Ishikawa (cell line): ENCODE results near the gene SLC25A41.
A peak's percentile ranks its signal among the peaks of the same experiment; 100 is the strongest.

ENCODE experiments used
- CEBPB ChIP-seq: IDR thresholded peaks from 2 replicates; pipeline ENCODE4 v1.6.1; 2012
- CREB1 ChIP-seq: IDR thresholded peaks from 2 replicates; pipeline ENCODE4 v1.6.1; 2012; ENCODE audit warnings: low read depth
- EGR1 ChIP-seq: IDR thresholded peaks from 2 replicates; pipeline ENCODE4 v1.6.1; 2012
- EP300 ChIP-seq: IDR thresholded peaks from 2 replicates; pipeline ENCODE4 v1.6.1; 2012; ENCODE audit warnings: borderline replicate concordance
- FOXM1 ChIP-seq: IDR thresholded peaks from 2 replicates; pipeline ENCODE4 v1.6.1; 2012; ENCODE audit warnings: low read depth, borderline replicate concordance
- MAX ChIP-seq: IDR thresholded peaks from 2 replicates; pipeline ENCODE4 v1.6.1; 2012
- NFIC ChIP-seq: IDR thresholded peaks from 2 replicates; pipeline ENCODE4 v1.6.1; 2012
- RAD21 ChIP-seq: IDR thresholded peaks from 2 replicates; pipeline ENCODE4 v1.6.1; 2012; ENCODE audit warnings: low read depth
- TAF1 ChIP-seq: IDR thresholded peaks from 2 replicates; pipeline ENCODE4 v1.6.1; 2012; ENCODE audit warnings: low read depth, mild to moderate bottlenecking
- TCF12 ChIP-seq: IDR thresholded peaks from 2 replicates; pipeline ENCODE4 v1.6.1; 2012; ENCODE audit warnings: low read depth
- TEAD4 ChIP-seq: IDR thresholded peaks from 2 replicates; pipeline ENCODE4 v1.6.1; 2012
- YY1 ChIP-seq: IDR thresholded peaks from 2 replicates; pipeline ENCODE4 v1.6.1; 2012; ENCODE audit warnings: low read depth
- ZBTB7A ChIP-seq: IDR thresholded peaks from 2 replicates; pipeline ENCODE4 v1.6.1; 2012; ENCODE audit warnings: low read depth
- TF ChIP-seq, protein P1 (sequence below): IDR thresholded peaks from 2 replicates; pipeline ENCODE4 v1.6.1; 2012; ENCODE audit warnings: low read depth, mild to moderate bottlenecking
- TF ChIP-seq, protein P2 (sequence below): IDR thresholded peaks from 2 replicates; pipeline ENCODE4 v1.6.1; 2012

SLC25A41 gene

GRCh38 chr19:6414793-6415590 lies 18.6 kb downstream of the SLC25A41 start:
- no peak for TF ChIP-seq EP300
- TF ChIP-seq, protein P1, sequence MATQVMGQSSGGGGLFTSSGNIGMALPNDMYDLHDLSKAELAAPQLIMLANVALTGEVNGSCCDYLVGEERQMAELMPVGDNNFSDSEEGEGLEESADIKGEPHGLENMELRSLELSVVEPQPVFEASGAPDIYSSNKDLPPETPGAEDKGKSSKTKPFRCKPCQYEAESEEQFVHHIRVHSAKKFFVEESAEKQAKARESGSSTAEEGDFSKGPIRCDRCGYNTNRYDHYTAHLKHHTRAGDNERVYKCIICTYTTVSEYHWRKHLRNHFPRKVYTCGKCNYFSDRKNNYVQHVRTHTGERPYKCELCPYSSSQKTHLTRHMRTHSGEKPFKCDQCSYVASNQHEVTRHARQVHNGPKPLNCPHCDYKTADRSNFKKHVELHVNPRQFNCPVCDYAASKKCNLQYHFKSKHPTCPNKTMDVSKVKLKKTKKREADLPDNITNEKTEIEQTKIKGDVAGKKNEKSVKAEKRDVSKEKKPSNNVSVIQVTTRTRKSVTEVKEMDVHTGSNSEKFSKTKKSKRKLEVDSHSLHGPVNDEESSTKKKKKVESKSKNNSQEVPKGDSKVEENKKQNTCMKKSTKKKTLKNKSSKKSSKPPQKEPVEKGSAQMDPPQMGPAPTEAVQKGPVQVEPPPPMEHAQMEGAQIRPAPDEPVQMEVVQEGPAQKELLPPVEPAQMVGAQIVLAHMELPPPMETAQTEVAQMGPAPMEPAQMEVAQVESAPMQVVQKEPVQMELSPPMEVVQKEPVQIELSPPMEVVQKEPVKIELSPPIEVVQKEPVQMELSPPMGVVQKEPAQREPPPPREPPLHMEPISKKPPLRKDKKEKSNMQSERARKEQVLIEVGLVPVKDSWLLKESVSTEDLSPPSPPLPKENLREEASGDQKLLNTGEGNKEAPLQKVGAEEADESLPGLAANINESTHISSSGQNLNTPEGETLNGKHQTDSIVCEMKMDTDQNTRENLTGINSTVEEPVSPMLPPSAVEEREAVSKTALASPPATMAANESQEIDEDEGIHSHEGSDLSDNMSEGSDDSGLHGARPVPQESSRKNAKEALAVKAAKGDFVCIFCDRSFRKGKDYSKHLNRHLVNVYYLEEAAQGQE, result no peak
- no peak for TF ChIP-seq ZBTB7A
- TF ChIP-seq YY1, result no peak
- TF ChIP-seq EGR1, result no peak
- TF ChIP-seq, protein P2, sequence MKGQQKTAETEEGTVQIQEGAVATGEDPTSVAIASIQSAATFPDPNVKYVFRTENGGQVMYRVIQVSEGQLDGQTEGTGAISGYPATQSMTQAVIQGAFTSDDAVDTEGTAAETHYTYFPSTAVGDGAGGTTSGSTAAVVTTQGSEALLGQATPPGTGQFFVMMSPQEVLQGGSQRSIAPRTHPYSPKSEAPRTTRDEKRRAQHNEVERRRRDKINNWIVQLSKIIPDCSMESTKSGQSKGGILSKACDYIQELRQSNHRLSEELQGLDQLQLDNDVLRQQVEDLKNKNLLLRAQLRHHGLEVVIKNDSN, result no peak
- no peak for TF ChIP-seq TAF1
- TF ChIP-seq FOXM1, result no peak

DNA sequence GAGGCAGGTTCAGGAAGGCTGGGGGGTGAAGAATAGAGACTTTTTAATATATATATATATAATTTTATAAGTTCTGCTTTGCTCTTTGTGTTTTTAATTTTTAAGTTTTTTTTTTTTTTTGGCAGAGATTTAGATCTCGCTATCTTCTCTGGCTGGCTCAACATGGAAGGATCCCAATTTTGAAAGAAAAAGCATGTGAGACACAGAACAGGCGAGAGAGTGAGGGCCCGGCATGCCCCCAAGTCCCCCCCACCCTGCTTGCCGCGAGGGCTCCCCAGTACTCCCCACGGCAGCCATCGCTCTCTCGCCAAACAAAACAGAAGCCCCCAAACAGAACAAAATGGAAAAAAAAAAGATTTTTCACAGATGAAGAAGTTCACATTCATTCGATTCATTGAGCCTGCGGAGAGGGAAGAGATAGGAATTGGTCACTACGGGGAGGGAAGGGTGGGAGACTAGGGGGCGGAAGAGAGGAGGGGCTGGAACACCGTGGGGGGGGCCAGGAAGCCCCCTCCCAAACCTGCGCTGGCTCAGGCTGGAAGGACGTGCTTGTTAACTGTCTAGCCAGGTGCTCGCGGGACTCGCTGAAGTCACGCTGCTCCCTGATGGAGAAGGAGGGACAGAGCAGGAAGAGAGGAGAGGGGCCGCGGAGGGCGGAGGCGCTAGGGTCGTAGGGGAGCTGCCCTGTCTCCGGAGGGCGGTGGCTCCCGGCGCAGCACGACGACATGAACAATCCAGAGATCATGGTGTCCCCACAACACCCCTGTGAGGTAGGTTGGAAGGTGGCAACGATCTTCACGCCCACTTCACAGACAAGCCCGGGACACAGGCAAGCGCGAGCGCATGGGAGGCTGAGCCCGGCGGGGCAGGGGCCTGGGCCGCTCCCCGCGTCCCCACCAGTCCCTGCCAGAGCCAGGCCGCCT lies 19.6 kb downstream of the SLC25A41 start:
- no peak for TF ChIP-seq FOXM1
- no peak for TF ChIP-seq NFIC

- no peak for TF ChIP-seq CREB1
- no peak for TF ChIP-seq NFIC
- no peak for TF ChIP-seq TCF12
- no peak for TF ChIP-seq CEBPB
- TF ChIP-seq, protein P1, result no peak
- TF ChIP-seq TEAD4, result no peak
- no peak for TF ChIP-seq EGR1
- TF ChIP-seq MAX, result no peak
- TF ChIP-seq EP300, result no peak
- TF ChIP-seq RAD21, result no peak
- no peak for TF ChIP-seq TAF1
- no peak for TF ChIP-seq FOXM1
- no peak for TF ChIP-seq YY1
- TF ChIP-seq ZBTB7A, result no peak
- TF ChIP-seq, protein P2, result no peak
Observed at GRCh38 chr19:6413291-6413690, 20.3 kb downstream of the SLC25A41 start.

DNA sequence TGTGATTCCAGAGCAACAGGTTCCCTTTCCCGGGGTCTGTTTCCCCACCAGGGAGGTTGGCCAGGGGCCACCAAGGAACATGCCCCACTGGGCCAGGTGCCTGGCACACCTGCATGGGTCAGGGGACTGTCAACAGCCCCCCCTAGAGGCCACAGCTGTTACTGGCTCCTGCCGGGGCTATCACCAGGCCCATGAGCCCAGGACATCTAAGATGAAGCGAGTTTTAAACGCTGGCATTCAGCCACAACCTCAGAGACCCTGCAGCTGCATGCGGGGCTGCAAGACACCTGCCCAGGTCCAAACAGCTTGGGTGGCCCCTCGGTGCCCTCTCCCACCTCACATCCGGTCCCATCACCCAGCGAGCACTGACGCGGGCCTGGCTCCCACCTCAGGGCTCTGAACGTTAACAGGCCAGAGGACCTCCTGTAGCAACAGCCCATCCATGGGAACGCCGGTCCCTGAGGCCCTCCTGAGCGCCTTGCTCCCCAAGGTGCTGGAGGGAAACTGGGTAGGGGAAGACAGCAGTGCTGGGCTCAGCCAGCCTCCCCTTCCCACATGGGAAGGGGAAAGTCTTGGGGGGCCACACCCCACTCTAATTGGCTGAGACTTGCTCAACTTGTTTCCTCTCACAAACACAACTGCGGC lies 21.0 kb downstream of the SLC25A41 start:
- TF ChIP-seq RAD21, result peak; percentile 46; the same call in 1 of the 2 replicates
- TF ChIP-seq CREB1, result no peak

- TF ChIP-seq TEAD4 (no peak), ZBTB7A (no peak), MAX (no peak), RAD21 (no peak), YY1 (no peak), NFIC (no peak), EP300 (no peak), EGR1 (no peak), CEBPB (no peak)
- TF ChIP-seq, protein P2, result no peak
- TF ChIP-seq, protein P1, result no peak
Observed at GRCh38 chr19:6412061-6412446, 21.5 kb downstream of the SLC25A41 start.
